Esophagus squamous epithelium (tissue), 4 donors: ENCODE results near the gene LYPLA2.

Source experiments
- CTCF ChIP-seq, 6 experiments: fragments of 450-650 bp in 4 of 6; fragments of 200-600 bp in 2 of 6; sonication (generic) in 2 of 6; IDR thresholded peaks; one replicate each; pipeline ENCODE4 v1.5.1; 2016 to 2019; ENCODE audit warnings: antibody characterized with exemption in 6 of 6, mild to moderate bottlenecking in 4 of 6, moderate library complexity in 4 of 6
- POLR2A ChIP-seq, 4 donors: fragments of 450-650 bp; IDR thresholded peaks; one replicate each; pipeline ENCODE4 v1.6.1; 2017; ENCODE audit warnings: antibody characterized with exemption in 4 of 4, mild to moderate bottlenecking in 4 of 4, moderate library complexity in 3 of 4

- no peak for TF ChIP-seq CTCF (IDR thresholded peaks at IDR 0.05)
- no peak for TF ChIP-seq POLR2A (IDR thresholded peaks at IDR 0.05)
Measured at GRCh38 chr1:23795676-23796465, 4.9 kb downstream of the LYPLA2 start.
